Endodermal cell (in vitro differentiated cells): Measurements from ENCODE around the gene ASS1. TPM values are rescaled to one million over a fixed set of nuclear protein-coding genes. Genes with fewer than 3 reads are reported as not detected.

Source experiments
- DNase-seq: peaks from one replicate; pipeline ENCODE4 v3.0.0-alpha.2; 2017
- H3K27ac ChIP-seq: 2 replicates; pipeline ENCODE4 v1.5.1; 2013; ENCODE audit warnings: mild to moderate bottlenecking, low read depth, low read length, moderate library complexity
- H3K27me3 ChIP-seq: 2 replicates; pipeline ENCODE4 v1.6.1; 2013; ENCODE audit warnings: mild to moderate bottlenecking, low read length, moderate library complexity; ENCODE audit not compliant: insufficient read depth, control insufficient read depth, poor library complexity, severe bottlenecking
- H3K36me3 ChIP-seq: 2 replicates; pipeline ENCODE4 v1.7.0; 2013; ENCODE audit warnings: mild to moderate bottlenecking, low read length, moderate library complexity; ENCODE audit not compliant: control insufficient read depth, insufficient read depth
- H3K4me1 ChIP-seq: one replicate; pipeline ENCODE4 v1.7.0; 2013; ENCODE audit warnings: low read length; ENCODE audit not compliant: control insufficient read depth, insufficient read depth
- H3K4me3 ChIP-seq: 2 replicates; pipeline ENCODE4 v1.5.1; 2013; ENCODE audit warnings: mild to moderate bottlenecking, low read length, moderate library complexity
- H3K9ac ChIP-seq: 2 replicates; pipeline ENCODE4 v1.6.1; 2013; ENCODE audit warnings: mild to moderate bottlenecking, low read length, moderate library complexity; ENCODE audit not compliant: poor library complexity, severe bottlenecking; ENCODE audit errors: extremely low read depth
- H3K9me3 ChIP-seq: 2 replicates; pipeline ENCODE4 v1.6.1; 2013; ENCODE audit warnings: mild to moderate bottlenecking, low read length, moderate library complexity; ENCODE audit not compliant: control insufficient read depth
- H3K27ac Mint-ChIP-seq: 2 replicates; pipeline ENCODE4 v1.8.0; 2020; ENCODE audit warnings: mixed read lengths
- H3K27me3 Mint-ChIP-seq: 2 replicates; pipeline ENCODE4 v1.8.0; 2021; ENCODE audit warnings: mild to moderate bottlenecking, mixed read lengths; ENCODE audit not compliant: insufficient read depth
- H3K36me3 Mint-ChIP-seq: 2 replicates; pipeline ENCODE4 v1.8.0; 2020; ENCODE audit warnings: low read depth, mixed read lengths
- H3K4me1 Mint-ChIP-seq: 2 replicates; pipeline ENCODE4 v1.8.0; 2020; ENCODE audit warnings: mixed read lengths
- H3K4me3 Mint-ChIP-seq: 2 replicates; pipeline ENCODE4 v1.8.0; 2020; ENCODE audit warnings: mild to moderate bottlenecking, moderate library complexity, mixed read lengths
- H3K9me3 Mint-ChIP-seq: 2 replicates; pipeline ENCODE4 v1.8.0; 2020; ENCODE audit warnings: mild to moderate bottlenecking, mixed read lengths
- WGBS, 2 experiments: methylation state at CpG; one replicate each; pipeline versions ENCODE4 v1.1.5 to v1.1.7; 2013; ENCODE audit warnings: missing lambda C conversion rate in 2 of 2, mixed read lengths in 1 of 2; ENCODE audit not compliant: insufficient coverage in 1 of 2, insufficient read length in 1 of 2; 5-methylcytosine and 5-hydroxymethylcytosine counted together
- total RNA-seq, 2 donors: library from RNA; stranded (reverse); fragmentation: NEBNext Ultra II Directional in 1 of 2; extraction: Animal tissue kit (Norgen Biotek cat#: 25700) in 1 of 2; gene quantifications; 2 replicates in 1 of 2; 3 replicates in 1 of 2; pipeline ENCODE4 v1.2.1, GENCODE V29; 2021
- TF ChIP-seq, protein P1 (sequence below): fragments of 200-600 bp; sonication (generic); conservative IDR thresholded peaks from 2 replicates; pipeline ENCODE4 v1.5.0; 2021; ENCODE audit warnings: antibody characterized with exemption, mild to moderate bottlenecking

The ASS1 gene
- total RNA-seq, 2 donors from 2014 or later: 30.9 to 57.2 TPM

GRCh38 chr9:130406278-130406895 is 38.4 kb upstream of the ASS1 start:
- Histone ChIP-seq H3K27me3 (no peaks in the 10 kb centered on the region), H3K9me3 (no peaks in the 10 kb centered on the region), H3K36me3 (no peaks in the 10 kb centered on the region), H3K4me1 (no peaks in the 10 kb centered on the region), H3K9ac (no peak overlapping the region), H3K4me3 (no peak overlapping the region), H3K27ac (no peak overlapping the region)
- Mint-ChIP-seq H3K27ac (peak overlapping the region; percentile 39), H3K9me3 (no peaks in the 10 kb centered on the region), H3K4me1 (no peaks in the 10 kb centered on the region), H3K36me3 (no peaks in the 10 kb centered on the region), H3K27me3 (no peaks in the 10 kb centered on the region), H3K4me3 (no peak overlapping the region)
- DNase-seq: no peak
- TF ChIP-seq, protein P1, sequence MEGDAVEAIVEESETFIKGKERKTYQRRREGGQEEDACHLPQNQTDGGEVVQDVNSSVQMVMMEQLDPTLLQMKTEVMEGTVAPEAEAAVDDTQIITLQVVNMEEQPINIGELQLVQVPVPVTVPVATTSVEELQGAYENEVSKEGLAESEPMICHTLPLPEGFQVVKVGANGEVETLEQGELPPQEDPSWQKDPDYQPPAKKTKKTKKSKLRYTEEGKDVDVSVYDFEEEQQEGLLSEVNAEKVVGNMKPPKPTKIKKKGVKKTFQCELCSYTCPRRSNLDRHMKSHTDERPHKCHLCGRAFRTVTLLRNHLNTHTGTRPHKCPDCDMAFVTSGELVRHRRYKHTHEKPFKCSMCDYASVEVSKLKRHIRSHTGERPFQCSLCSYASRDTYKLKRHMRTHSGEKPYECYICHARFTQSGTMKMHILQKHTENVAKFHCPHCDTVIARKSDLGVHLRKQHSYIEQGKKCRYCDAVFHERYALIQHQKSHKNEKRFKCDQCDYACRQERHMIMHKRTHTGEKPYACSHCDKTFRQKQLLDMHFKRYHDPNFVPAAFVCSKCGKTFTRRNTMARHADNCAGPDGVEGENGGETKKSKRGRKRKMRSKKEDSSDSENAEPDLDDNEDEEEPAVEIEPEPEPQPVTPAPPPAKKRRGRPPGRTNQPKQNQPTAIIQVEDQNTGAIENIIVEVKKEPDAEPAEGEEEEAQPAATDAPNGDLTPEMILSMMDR: no peak
- 82 to 84% methylated on average over 8 to 10 of the region's 10 CpGs for WGBS, 2 experiments

- no peak overlapping the region for H3K27ac ChIP-seq
- no peak overlapping the region for H3K9ac ChIP-seq
- Mint-ChIP-seq H3K27me3 (no peaks in the 10 kb centered on the region), H3K27ac (no peak overlapping the region), H3K9me3 (no peaks in the 10 kb centered on the region), H3K4me1 (no peaks in the 10 kb centered on the region), H3K36me3 (no peaks in the 10 kb centered on the region), H3K4me3 (no peak overlapping the region)
- no peaks in the 10 kb centered on the region for H3K36me3 ChIP-seq
- no peaks in the 10 kb centered on the region for H3K9me3 ChIP-seq
- no peaks in the 10 kb centered on the region for H3K27me3 ChIP-seq
- no peaks in the 10 kb centered on the region for H3K4me1 ChIP-seq
- DNase-seq: no peak
- TF ChIP-seq, protein P1: no peak
- no peak overlapping the region for H3K4me3 ChIP-seq
- WGBS, 2 experiments: 93 to 100% methylated on average over 5 to 9 of the region's 9 CpGs
Measured at GRCh38 chr9:130407916-130408663, 36.7 kb upstream of the ASS1 start.

DNA sequence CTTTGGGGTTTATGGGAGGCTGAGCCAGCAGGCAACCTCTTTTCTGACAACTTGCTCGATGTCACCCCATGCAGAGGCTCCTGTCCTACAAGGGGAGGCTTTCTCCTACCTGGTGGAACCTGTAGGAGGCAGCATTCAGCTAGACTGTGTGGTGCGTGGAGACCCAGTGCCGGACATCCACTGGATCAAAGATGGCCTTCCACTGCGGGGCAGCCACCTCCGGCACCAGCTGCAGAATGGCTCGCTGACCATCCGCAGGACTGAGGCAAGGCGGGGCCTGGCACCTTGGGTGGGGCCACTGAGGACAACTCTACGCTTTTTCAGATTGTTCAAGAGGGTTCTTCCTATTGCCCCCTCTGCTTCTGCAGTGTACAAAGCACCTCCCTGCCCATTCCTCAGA is 36.1 kb upstream of the ASS1 start:
- Histone ChIP-seq H3K4me3 (no peak overlapping the region), H3K27me3 (no peaks in the 10 kb centered on the region), H3K9ac (no peak overlapping the region), H3K9me3 (no peaks in the 10 kb centered on the region), H3K27ac (no peak overlapping the region), H3K4me1 (no peaks in the 10 kb centered on the region), H3K36me3 (no peaks in the 10 kb centered on the region)
- Mint-ChIP-seq H3K36me3 (no peaks in the 10 kb centered on the region), H3K9me3 (no peaks in the 10 kb centered on the region), H3K4me3 (no peak overlapping the region), H3K4me1 (no peaks in the 10 kb centered on the region), H3K27me3 (no peaks in the 10 kb centered on the region), H3K27ac (no peak overlapping the region)
- 80 to 84% methylated on average over 5 to 9 of the region's 9 CpGs for WGBS, 2 experiments
- TF ChIP-seq, protein P1: peak; percentile 32
- no peak for DNase-seq
